Stimulated activated CD4-positive, alpha-beta T cell treated with anti-CD3 and anti-CD28 coated beads, TNF-alpha, amount 100 ng/mL, for 4 hours (primary cell): ENCODE results near the gene NFIX.

ENCODE experiments used
- DNase-seq, 3 experiments: peaks; one replicate each; pipeline ENCODE4 v3.0.0-alpha.2; 2020; ENCODE audit warnings: low read depth in 3 of 3

The NFIX gene

GRCh38 chr19:13055213-13056051 is 60.2 kb downstream of the NFIX start:
- DNase-seq = no peak

- no peak for DNase-seq
These were observed 60.9 kb downstream of the NFIX start for GRCh38 chr19:13056052-13056660.

- no peak for DNase-seq
These were observed 61.9 kb downstream of the NFIX start for GRCh38 chr19:13057147-13057572.

GRCh38 chr19:13057744-13058143 is 62.5 kb downstream of the NFIX start:
- no peak for DNase-seq

GRCh38 chr19:13058951-13059660 is 63.8 kb downstream of the NFIX start:
- DNase-seq = no peak

- DNase-seq = no peak
These were observed 65.1 kb downstream of the NFIX start for GRCh38 chr19:13060233-13060963.

- peak; percentile 49 to 62 (median 61) for DNase-seq
These were observed 66.0 kb downstream of the NFIX start for GRCh38 chr19:13060964-13061927.

- DNase-seq = no peak
These were observed 67.0 kb downstream of the NFIX start for GRCh38 chr19:13062317-13062716.

GRCh38 chr19:13063461-13064091 is 68.3 kb downstream of the NFIX start:
- DNase-seq = no peak

- no peak for DNase-seq
These were observed 68.8 kb downstream of the NFIX start for GRCh38 chr19:13064092-13064489.

- DNase-seq = no peak
These were observed 71.0 kb downstream of the NFIX start for GRCh38 chr19:13066226-13066625.

GRCh38 chr19:13066933-13067807 is 71.9 kb downstream of the NFIX start:
- DNase-seq = no peak

- no peak for DNase-seq
These were observed 73.0 kb downstream of the NFIX start for GRCh38 chr19:13068085-13068846.

GRCh38 chr19:13069415-13070359 is 74.4 kb downstream of the NFIX start:
- no peak for DNase-seq

GRCh38 chr19:13070425-13071140 is 75.3 kb downstream of the NFIX start:
- DNase-seq = no peak

- no peak for DNase-seq
These were observed 76.3 kb downstream of the NFIX start for GRCh38 chr19:13071444-13072187.
